AML-193 (cell line): Measurements from ENCODE around the gene SNX32.

Source experiments
- DNase-seq, 2 experiments: peaks; one replicate each; lab custom pipeline; 2025; lab: John Stamatoyannopoulos, UW

SNX32 gene

GRCh38 chr11:65797711-65798110 lies 36.1 kb upstream of the SNX32 start:
- DNase-seq: no peak

GRCh38 chr11:65798882-65799281 lies 34.9 kb upstream of the SNX32 start:
- DNase-seq: no peak

GRCh38 chr11:65801153-65801987 lies 32.4 kb upstream of the SNX32 start:
- no peak for DNase-seq

- DNase-seq: no peak
Measured at GRCh38 chr11:65802841-65803240, 30.9 kb upstream of the SNX32 start.

- no peak for DNase-seq
Measured at GRCh38 chr11:65803797-65804492, 29.8 kb upstream of the SNX32 start.

- no peak for DNase-seq
Measured at GRCh38 chr11:65806979-65807378, 26.8 kb upstream of the SNX32 start.

GRCh38 chr11:65808744-65809341 lies 24.9 kb upstream of the SNX32 start:
- no peak for DNase-seq

GRCh38 chr11:65809496-65809895 lies 24.3 kb upstream of the SNX32 start:
- no peak for DNase-seq

- no peak for DNase-seq
Measured at GRCh38 chr11:65810046-65810868, 23.5 kb upstream of the SNX32 start.

- no peak for DNase-seq
Measured at GRCh38 chr11:65811764-65812475, 21.8 kb upstream of the SNX32 start.

GRCh38 chr11:65814131-65814985 lies 19.4 kb upstream of the SNX32 start:
- DNase-seq: no peak

- DNase-seq: no peak
Measured at GRCh38 chr11:65814986-65815565, 18.7 kb upstream of the SNX32 start.

GRCh38 chr11:65816696-65817095 lies 17.1 kb upstream of the SNX32 start:
- no peak for DNase-seq

- DNase-seq: no peak
Measured at GRCh38 chr11:65817312-65817834, 16.4 kb upstream of the SNX32 start.

GRCh38 chr11:65817835-65818680 lies 15.7 kb upstream of the SNX32 start:
- peak; percentile 75 to 82 for DNase-seq

GRCh38 chr11:65821107-65821506 lies 12.7 kb upstream of the SNX32 start:
- DNase-seq: no peak

GRCh38 chr11:65822776-65823528 lies 10.8 kb upstream of the SNX32 start:
- no peak for DNase-seq
